ENCODE results near the gene BBX.
A peak's percentile ranks its signal among the peaks of the same experiment; 100 is the strongest.
"Not testable (repeated sequence)": the region's sequence is repeated elsewhere in the genome, so short reads cannot be mapped to it uniquely, and the experiment has no call there.

BBX gene

DNA sequence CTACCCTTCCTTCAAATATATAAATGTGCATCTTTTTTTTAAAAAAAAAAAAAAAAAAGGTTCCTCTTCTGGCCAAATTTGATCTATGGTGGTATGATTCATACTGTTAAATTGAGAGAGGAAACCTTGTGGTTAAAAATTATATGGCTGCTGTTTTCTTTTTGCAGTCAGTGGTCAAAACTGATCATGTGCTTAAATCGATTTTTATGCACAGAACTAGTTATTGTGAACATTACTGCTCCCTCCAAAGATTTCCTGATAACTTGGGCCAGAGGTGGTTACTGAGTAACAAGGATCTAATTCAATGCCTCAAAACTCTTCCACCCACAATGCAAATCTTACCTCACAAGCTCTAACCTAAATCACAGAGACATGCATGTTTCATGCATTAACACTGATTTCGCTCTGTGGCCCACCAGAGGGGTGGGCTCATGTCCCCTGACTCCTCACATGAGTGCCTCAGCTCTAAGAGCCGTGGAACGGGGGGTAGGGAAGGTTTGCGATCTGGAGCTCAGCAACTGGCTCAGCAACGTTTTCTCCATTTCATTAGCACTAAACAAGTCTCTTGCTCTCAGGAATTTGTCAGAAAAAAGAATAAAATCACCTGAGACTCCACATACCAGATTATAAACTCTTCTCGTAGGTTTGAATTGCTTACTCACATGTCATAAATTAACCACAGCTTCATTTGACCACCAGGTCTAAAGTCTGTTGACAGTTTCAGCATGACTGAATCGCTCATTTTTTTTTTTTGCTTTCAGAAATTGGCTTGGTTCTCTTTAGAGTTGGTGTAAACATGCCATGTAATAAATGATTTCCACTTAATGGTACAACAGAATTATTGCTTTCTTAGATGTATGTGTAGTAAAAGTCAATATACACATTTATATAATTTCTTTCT is 287.7 kb downstream of the BBX start:
- peak; percentile 66 for DNase-seq

DNA sequence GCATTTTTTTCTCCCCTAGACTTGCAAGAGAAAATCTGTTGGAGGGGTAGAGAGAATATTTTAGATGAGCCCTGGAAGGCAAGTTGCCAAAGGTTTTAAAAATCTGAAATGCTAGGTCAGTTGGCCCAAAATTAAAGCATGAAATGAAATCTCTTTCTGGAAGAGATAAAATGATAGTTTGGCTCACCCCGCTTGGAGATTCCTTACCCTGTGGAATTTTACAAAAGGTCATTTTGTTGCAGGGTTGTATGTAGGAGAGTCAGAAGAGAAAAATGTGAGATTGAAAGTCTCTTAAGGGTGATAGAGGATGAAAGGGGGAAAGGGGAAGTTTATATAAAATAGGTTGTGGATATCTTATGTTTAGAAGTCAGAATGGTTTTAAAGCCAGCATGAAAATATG is 290.3 kb downstream of the BBX start:
- no peak for DNase-seq

DNA sequence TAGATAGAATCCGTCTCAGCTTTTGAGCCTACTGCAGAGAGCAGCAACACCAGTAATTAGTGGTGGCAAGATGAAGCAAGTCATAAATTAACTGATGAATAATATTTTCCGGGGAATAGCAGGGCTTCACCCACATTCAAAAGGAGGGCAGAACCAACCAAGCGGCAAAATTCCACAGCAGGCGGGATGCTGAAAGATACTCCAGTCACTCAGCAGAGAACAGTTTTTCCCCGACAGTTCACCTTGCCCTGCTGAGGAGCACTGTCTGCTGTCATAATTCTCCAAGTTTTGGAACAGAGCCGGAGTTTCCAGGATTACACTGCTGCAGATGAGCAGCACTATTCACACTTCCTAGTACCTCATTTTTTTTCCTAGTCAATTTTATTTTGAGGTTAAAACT is 293.3 kb downstream of the BBX start:
- DNase-seq = peak; percentile 96

DNA sequence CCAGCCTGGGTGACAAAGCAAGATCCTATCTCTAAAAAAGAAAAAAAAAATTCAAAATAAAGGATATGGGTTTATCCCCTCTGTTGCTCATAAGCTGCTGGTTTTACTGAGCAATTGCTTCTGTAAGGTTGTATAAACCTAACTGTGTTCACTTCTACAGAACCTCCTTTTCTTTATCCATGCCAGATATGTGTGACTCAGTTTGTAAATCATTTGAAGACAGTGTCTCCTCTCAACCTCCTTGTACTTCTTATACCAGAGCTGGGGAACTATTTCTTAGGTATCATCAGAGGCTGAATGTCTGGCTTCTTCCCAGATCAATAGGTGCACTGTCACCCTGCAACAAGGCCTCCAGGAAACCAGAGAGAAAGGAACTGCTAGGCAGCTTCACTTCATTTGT is 294.3 kb downstream of the BBX start:
- DNase-seq = peak; percentile 63

GRCh38 chr3:107818025-107818424 is 295.3 kb downstream of the BBX start:
- no peak for DNase-seq

DNA sequence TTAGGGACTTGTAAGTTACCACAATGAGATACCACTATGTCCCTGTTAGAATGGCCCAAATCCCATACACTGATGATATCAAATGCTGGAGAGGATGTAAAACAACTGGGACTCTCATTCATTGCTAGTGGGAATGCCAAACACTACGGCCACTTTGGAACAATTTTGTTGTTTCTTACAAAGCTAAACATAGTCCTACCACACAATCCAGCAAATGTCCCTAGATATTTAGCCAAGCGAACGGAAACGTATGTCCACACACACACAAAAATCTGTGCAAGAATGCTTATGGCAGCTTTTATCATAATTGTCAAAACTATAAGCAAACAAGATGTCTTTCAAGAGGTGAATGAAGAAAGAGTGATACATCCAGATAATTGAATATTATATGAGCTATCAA is 296.9 kb downstream of the BBX start:
- DNase-seq = no peak

GRCh38 chr3:107822308-107822707 is 299.5 kb downstream of the BBX start:
- no peak for DNase-seq

GRCh38 chr3:107824822-107825371 is 302.1 kb downstream of the BBX start:
- DNase-seq = no peak

DNA sequence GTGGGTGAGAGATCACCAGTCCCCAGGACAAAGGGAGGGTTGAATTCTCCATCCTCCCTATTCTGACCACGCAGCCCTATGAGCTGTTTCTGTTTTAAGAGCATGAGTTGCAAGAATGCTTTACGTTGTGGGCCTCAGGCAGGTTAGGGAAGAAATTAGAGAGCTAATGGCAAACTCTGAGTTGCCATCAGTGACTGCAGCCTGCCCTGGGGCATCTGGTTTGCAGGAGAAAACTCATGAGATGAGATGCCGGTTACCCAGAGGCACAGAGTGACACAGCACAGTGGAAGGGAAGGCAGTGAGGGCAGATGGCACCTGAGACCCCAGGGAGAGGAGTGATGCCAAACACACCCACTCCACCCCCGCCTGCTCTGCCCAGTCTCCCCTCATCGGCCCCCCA is 302.8 kb downstream of the BBX start:
- DNase-seq = no peak

GRCh38 chr3:107826727-107827126 is 304.0 kb downstream of the BBX start:
- no peak for DNase-seq

DNA sequence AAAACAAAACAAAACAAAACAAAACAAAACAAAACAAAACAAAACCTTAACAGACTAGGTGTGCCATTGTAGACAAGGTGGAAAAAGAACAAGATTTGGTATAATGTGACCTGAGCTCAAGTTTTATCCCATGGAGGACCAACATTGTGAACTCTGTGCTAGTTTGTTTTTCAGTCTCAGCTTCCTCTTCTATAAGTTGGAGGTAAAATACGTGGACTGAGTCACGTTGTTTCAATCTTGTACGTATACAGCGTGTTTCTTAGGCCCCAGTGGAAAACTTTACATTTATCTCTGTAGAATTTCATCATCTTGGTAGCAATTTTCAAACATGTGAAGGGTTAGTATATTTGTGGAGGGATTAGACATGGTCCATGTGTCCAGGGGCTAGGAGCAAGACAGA is 306.4 kb downstream of the BBX start:
- DNase-seq = no peak

- no peak for DNase-seq
Measured at GRCh38 chr3:107831590-107831989, 308.8 kb downstream of the BBX start.

- DNase-seq = no peak
Measured at GRCh38 chr3:107833043-107833442, 310.3 kb downstream of the BBX start.

DNA sequence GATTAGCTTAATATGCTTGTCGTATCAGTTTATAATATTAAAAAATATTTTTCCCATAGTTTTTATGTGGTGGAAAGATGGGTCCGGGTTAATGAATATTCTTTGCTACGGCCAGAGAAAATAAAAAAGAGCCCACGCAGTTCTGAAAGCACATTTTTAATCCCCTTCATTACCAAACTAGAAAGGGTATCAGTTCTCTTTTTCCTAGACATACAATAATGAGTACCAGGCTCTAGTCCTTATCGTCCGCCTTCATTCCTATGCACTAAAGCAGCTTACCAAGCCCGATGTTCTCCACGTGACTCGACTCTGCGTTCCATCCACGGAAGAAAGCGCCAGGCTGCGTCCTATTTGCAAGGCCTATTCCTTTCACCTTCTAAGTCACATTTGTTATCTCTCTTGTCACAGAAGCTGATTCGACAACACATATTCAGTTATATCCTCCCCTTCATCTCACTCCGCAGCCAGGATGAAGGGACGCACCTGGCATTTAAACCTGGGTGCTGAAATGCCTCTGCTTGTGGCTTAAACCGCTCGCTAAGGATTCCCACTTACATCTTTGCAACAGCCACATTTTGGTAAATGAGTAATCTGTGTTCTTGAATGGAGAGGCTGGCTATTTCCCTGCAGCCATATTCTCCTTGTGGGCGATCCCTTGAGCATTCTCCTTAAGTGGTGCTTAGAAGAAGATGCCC is 311.1 kb downstream of the BBX start:
- no peak for DNase-seq

- not testable (repeated sequence) for DNase-seq
Measured at GRCh38 chr3:107835001-107835400, 312.2 kb downstream of the BBX start.

- no peak for DNase-seq
Measured at GRCh38 chr3:107837895-107838612, 315.3 kb downstream of the BBX start.

GRCh38 chr3:107841831-107842230 is 319.1 kb downstream of the BBX start:
- no peak for DNase-seq

DNA sequence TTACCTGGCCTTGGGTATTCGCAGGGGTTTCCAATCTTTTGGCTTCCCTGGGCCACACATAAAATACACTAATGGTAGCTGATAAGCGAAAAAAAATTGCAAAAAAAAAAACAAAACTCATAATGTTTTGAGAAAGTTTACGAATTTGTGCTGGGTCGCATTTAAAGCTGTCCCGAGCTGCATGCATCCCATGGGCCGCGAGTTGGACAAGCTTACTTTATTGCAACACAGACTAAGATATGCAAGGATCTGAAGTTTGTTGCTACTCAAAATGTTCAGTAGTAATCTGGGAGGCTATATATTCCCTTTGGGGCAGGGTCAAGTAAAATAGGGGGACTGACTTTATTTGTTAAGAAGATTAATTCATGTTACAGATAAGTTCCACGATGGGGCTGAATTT is 320.2 kb downstream of the BBX start:
- no peak for DNase-seq

- no peak for DNase-seq
Measured at GRCh38 chr3:107845380-107846278, 322.9 kb downstream of the BBX start.

GRCh38 chr3:107846279-107846852 is 323.6 kb downstream of the BBX start:
- DNase-seq = peak; percentile 56

GRCh38 chr3:107847791-107848190 is 325.0 kb downstream of the BBX start:
- DNase-seq = no peak

DNA sequence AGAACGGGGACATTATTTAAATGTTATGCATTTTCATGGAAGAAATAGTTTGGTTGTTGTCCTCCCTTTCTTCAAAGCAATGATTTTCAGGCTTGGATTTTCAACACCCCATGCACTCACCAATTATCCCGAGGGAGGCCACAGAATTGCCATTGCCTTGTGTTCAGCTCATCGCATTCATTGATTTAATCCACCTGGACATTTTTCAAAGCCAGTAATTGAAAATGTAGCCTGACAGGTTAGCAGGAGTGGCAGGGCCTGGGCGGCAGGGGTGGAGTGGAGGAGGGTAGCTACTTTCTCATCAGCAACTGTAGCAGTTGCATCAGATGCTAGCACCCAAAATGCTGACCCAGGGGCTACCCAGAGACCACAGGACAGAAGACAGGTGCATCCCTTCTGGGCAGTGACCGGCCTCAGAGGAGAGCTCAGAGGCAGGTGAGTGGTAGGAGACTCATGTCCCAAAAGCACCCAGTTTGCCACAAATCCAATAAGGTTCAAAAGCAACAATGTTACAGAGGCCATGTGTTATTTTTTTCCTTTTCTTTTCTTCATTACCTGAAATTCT is 325.7 kb downstream of the BBX start:
- no peak for DNase-seq
